Mesenteric fat pad (tissue), 1 donor: ENCODE results near the gene INPP5J. TPM values are rescaled to one million over a fixed set of nuclear protein-coding genes. Genes with fewer than 3 reads are reported as not detected.

Source experiments
- DNase-seq: peaks from one replicate; pipeline ENCODE4 v3.0.0-alpha.2; 2020; ENCODE audit warnings: low spot score
- total RNA-seq: library from RNA; stranded (reverse); fragmentation: NEBNext Ultra II Directional; extraction: Animal tissue kit (Norgen Biotek cat#: 25700); gene quantifications from one replicate; pipeline ENCODE4 v1.2.1, GENCODE V29; 2021
- donor health status: DM: yes; HTN: yes; CAD: no.

Gene INPP5J
- total RNA-seq, 1 donor from 2014 or later: 0.19 TPM

DNA sequence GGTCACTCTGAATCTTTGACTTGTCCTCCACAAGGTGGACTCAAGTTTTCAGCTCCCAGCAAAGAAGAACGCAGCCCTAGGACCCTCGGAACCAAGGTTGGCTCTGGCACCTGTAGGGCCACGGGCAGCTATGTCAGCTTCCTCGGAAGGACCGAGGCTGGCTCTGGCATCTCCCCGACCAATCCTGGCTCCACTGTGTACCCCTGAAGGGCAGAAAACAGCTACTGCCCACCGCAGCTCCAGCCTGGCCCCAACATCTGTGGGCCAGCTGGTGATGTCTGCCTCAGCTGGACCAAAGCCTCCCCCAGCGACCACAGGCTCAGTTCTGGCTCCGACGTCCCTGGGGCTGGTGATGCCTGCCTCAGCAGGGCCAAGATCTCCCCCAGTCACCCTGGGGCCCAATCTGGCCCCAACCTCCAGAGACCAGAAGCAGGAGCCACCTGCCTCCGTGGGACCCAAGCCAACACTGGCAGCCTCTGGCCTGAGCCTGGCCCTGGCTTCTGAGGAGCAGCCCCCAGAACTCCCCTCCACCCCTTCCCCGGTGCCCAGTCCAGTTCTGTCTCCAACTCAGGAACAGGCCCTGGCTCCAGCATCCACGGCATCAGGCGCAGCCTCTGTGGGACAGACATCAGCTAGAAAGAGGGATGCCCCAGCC, 2.2 kb downstream of the INPP5J start:
- no peak for DNase-seq

DNA sequence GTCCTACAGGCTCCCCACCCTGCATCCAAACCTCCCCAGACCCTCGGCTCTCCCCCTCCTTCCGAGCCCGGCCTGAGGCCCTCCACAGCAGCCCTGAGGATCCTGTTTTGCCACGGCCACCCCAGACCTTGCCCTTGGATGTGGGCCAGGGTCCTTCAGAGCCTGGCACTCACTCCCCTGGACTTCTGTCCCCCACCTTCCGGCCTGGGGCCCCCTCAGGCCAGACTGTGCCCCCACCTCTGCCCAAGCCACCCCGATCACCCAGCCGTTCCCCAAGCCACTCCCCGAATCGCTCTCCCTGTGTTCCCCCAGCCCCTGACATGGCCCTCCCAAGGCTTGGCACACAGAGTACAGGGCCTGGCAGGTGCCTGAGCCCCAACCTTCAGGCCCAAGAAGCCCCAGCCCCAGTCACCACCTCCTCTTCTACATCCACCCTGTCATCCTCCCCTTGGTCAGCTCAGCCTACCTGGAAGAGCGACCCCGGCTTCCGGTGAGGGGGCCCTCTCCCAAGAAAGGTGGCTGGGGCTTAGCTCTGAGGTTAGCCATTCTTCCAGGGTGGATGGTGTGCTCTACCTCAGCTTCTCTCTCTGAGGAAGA, 2.9 kb downstream of the INPP5J start:
- DNase-seq: no peak

DNA sequence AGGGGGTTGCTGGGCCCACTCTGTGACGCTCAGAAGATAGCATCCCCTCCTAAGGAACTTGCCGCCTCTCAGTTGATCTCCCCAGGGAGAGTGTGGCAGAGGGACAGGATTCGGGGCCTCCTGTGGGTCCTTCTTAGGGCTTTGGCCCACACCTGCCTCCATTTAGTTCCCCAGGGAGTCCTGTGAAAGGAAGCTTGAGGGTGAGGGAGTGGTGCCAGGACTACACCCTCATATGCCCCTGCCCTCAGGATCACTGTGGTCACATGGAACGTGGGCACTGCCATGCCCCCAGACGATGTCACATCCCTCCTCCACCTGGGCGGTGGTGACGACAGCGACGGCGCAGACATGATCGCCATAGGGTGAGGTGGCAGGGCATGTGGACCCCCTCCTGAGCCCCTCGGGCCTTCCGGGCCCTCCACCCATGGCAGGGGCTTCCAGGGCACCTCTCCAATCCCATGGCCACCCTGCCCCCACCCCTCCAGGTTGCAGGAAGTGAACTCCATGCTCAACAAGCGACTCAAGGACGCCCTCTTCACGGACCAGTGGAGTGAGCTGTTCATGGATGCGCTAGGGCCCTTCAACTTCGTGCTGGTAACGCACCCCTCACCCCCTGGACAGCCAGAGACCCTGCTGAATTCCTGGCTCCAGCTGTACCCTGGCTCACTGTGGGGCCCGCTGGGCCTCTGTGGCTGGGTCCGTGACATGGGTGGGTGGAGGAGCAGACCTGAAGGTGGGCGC, 3.5 kb downstream of the INPP5J start:
- no peak for DNase-seq

DNA sequence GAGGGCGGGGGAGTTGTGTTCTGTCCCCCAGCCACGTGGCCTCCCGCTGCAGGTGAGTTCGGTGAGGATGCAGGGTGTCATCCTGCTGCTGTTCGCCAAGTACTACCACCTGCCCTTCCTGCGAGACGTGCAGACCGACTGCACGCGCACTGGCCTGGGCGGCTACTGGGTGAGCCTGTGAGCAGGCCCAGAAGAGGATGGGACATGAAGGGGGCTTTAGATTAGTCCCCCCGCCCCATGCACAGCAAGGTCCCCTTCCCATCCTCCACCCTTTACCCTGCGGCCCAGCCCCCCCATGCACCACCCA, 4.1 kb downstream of the INPP5J start:
- DNase-seq: no peak

DNA sequence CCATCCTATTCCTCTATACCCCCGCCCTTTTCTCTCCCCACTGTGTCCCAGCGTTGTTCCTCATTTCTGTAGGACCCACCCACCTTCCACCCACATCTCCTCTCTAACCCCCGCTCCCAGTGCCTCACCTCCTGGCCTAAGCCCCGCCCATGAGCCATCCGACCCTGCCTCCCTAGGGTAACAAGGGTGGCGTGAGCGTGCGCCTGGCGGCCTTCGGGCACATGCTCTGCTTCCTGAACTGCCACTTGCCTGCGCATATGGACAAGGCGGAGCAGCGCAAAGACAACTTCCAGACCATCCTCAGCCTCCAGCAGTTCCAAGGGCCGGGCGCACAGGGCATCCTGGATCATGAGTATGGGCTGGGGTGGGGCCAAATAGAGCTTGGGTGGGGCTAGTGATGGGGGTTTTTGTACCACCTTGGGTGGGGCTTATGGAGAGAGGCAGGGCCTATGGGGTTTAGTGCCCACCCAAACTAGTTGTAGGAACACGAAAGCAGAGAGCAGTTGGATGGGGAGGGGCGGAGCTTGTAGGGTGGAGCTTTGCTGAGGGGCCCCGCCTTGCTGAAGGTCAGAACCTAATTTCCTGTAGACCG, 4.5 kb downstream of the INPP5J start:
- DNase-seq: no peak

DNA sequence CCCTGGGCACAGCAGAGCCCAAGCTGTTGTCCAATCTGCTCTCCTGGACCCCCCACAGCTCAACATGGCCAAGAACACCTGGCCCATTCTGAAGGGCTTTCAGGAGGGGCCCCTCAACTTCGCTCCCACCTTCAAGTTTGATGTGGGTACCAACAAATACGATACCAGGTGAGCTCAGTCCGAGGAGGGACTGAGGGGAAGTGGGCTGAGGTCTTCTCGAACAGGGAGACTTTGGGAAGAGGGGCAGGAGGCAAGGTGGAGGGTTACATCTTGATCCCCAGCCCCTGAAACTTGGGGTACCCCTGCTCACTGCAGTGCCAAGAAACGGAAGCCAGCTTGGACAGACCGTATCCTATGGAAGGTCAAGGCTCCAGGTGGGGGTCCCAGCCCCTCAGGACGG, 5.4 kb downstream of the INPP5J start:
- DNase-seq: no peak

DNA sequence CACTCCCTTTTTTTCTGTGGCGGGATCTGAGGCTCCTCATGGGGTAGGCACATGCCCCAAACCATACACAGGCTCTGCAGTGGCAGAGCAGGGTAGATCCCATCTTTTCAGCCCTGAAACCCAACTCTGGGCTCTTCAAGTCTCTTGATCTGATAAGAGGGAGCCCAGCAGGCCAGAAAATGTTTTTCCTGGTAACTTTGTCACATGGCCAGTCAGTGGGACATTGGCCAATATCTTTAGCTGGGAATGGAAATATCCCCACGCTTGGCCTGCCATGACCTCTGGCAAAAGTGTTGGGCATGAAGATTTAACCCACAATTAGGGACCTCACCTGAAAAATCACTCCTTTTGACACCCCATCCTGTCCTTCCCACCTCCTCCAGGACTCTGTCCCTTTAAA, 8.1 kb downstream of the INPP5J start:
- DNase-seq: no peak

DNA sequence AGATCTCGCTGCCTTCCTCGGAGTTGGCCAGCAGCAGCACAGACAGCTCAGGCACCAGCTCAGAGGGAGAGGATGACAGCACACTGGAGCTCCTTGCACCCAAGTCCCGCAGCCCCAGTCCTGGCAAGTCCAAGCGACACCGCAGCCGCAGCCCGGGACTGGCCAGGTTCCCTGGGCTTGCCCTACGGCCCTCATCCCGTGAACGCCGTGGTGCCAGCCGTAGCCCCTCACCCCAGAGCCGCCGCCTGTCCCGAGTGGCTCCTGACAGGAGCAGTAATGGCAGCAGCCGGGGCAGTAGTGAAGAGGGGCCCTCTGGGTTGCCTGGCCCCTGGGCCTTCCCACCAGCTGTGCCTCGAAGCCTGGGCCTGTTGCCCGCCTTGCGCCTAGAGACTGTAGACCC, 11.1 kb downstream of the INPP5J start:
- DNase-seq: no peak

DNA sequence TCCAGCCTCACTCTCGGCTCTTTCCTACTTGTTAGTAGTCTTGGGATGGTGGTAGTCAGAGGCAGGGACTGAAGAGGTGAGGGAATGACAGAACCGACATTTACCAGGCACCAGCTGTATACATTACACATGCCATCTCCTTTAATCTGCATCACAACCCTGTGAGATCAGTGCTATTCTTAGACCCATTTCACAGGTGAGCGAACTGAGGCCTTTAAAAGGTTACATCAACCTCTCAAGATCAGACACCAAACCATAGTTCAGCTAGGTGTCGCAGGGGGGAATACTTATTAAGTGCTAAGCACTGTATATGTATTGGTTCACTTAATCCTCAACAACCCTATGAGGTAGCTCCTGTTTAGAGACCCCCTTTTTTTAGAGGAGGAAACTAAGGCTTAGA, 11.9 kb downstream of the INPP5J start:
- DNase-seq: no peak

DNA sequence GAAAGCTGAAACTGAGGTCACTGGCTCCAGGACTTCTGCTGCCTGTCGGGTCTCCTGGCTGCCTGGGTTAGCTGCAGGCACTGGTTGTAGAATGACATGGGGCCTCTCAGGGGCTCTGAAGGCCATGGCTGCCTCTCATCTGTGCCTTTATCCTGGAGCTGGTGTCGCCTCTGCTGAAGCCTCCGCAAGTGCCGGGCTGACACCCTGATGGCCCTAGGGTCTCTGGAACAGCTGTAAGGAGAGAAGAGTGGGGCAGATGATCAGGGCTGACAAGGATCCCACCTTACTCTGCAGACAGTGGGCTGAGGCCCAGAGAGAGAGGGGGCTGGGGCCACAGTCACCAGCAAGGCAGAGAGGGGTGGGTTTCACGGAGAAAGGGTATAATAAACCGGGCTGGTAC, 12.9 kb downstream of the INPP5J start:
- DNase-seq: no peak

DNA sequence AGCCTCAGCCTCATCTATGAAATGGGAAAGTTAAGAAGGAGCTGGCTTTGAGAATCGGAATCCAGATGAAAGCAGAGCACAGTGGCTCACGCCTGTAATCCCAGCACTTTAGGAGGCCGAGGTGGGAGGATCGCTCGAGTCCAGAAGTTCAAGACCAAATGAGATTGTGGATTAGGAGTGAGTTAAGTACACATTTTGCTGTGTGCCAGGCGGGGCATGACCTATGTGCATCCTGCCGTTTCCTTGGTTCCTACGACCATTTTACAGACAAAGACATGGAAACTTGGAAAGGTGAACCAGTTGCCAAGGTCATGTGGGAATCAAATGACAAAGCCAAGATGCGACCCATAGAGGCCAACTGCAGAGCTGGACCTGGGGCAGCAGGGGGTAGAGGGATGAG, 13.4 kb downstream of the INPP5J start:
- no peak for DNase-seq

DNA sequence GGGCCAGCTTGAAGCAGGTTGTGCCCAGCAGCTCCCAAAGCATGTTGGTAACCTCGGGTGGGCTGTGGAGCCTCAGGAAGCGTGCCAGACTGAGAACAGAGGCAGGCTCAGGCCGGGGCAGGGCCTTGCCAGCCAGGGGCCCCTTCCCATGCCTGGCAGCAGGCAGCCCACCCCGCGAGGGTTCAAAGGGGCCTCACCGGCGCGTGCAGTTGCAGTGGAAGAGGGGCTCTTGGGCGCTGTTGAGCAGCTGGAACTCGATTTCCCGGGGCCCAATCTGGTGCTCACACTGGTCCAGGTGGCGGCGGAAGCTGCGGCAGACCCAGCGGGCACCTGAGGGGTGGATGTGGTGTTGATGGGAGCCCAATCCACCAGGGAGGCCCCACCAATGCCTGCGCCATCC, 13.9 kb downstream of the INPP5J start:
- DNase-seq: peak; percentile 87

DNA sequence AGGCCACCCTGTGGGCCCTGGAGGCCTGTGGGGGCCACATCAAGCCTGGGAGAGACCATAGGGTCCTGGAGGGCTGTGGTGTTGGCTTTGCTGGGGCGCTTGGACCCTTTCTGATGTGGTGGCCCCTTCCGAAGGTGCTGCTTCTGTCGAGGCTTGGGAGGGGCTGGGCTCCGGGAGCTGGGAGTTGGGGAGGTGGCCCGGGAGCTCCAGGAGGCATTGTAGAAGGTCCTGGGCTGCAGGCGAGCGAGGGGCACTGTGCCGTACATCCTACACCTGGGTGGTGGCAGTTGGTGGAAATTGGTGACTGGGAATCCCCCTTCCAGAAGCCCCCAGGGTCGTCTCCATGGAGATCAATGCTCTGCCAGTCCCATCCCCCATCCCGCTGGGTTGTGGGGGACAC, 15.0 kb downstream of the INPP5J start:
- peak; percentile 79 for DNase-seq

DNA sequence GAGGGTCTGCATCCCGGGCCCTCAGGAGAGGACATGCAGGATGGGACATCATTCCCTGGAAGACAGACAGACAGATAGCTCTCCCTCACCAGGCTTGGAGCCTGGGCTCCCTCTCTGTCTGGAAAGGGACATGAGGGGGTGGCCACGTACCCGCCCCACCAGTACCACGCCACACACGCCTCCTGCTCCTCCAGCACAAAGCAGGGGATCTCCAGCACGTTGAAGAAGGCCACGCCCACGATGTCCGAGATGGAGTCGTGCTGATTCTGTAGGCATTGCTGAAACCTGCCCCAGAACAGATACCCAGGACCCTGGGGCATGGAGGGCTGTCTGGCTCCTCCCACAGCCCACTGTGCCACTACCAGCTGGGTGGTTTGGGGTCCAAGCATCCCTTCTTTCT, 15.4 kb downstream of the INPP5J start:
- DNase-seq: peak; percentile 71

DNA sequence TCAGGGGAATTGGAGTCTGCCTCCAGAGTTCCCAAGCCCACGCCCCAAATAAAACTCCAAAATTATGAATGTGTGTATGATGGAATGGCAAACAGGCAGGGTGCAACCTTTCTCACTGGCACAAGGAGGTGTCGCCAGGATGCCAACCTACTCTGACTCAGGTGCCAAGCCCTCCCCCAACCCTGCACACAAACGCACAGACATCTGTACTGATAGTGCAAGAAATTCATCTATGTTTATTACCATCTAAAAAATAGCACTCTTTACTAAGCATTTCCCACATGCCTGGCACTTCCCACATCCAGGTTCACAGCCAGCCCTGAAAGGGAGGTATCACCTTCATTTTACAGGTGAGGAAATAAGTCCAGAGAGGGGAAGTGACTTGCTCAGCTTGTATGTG, 16.3 kb downstream of the INPP5J start:
- DNase-seq: no peak

DNA sequence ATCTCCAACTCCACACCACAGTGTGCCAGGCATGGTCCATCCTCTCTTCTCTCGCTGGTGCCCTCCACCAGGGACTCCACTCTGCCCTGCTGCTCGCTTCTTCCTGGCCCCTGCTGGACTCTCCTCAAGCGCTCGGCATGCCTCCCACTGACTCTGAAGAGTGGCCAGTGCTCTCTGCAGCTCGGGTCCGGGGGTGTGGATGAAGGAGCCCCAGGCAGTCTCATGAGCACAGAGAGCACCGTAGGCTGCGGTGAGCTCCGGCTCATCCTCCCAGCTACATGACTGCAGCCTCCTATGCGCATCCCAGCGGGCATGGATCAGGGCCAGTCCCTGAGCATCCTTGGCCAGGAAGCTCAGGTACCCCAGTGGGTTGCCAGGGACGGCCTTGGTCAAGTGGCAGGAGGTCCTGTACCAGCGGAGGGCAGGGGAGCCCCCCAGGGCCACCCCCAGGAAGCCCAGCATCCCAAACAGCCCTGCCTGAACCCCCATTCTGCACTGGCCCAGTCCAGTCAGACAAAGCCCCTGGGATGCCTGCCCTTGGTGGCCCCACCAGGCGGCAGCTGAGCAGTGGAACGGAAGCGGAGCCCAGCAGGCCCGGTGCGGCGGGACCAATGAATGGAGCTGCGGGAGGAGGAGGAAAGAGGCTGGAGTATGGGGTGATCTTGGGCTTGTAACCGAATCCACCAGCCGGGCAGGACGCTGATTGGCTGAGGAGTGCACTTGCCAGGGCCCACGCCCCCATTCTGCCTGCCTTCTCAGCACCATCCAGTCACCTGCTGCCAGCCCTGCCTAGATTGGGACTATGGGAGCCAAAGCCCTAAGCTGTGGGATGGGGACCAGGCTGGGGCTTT, 17.3 kb downstream of the INPP5J start, which contains the start of gene PLA2G3:
PLA2G3 (minus strand) TSS at position 643 of the 851 bp plus-strand sequence; CDS start at position 489, 154 bp downstream.
- peak; percentile 62 for DNase-seq

DNA sequence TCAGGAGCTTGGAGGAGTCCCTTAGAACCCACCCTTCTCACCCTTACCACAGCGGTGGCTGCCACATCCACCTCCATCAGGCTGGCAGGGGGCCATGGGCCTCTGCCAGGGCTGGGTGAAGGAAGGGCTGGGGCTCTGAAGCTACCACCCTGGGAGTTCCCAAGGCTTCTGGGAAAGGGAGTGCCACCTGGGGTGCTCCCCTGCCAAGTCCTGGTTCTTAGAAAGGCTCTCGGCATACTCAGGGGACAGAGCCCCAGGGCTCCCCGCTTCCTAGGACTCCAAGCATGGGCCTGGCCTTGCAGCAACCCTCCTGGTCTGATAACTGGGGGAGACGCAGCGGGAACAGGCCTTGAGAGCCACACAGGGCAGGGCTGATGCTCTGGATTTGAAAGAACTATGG, 18.0 kb downstream of the INPP5J start:
- no peak for DNase-seq

DNA sequence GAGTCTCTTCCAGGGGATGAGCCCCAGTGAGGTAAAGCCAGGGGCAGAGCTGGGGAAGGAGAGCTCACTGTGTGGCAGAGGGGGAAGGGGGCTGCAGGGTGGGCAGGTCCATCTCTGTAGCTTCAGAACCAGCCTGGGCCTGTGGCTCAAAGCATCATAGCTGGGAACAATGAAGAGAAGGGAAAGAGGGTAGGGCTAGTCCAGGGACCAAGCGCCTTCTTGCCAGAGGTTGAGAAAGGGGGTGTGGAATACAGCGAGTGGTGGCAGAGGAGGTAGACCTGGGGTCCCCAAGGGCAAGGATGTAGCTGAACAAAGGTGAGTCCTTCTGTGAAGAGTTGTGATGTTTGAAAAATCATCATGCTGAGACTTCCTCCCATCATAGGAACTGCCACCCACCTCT, 18.8 kb downstream of the INPP5J start:
- peak; percentile 41 for DNase-seq

DNA sequence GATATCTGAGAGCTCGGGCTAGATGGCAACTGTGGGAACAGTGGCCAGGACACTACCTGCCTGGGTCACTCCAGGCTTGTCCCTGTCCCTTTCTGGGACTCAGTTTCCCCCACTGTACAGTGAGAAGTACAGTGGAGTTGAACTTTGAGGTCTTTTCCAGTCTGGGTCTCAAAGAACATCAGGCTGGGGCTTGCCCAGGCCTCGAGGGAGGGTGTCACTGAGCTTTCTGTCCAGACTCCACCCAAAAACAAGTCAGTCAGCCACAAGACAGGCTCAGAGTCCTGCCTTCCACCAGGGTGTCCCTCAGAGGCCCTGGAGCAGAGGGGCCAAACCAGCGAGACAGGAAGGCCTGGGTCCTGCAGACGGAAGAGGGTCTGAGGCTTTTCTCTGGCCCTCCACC, 19.5 kb downstream of the INPP5J start:
- peak; percentile 67 for DNase-seq

DNA sequence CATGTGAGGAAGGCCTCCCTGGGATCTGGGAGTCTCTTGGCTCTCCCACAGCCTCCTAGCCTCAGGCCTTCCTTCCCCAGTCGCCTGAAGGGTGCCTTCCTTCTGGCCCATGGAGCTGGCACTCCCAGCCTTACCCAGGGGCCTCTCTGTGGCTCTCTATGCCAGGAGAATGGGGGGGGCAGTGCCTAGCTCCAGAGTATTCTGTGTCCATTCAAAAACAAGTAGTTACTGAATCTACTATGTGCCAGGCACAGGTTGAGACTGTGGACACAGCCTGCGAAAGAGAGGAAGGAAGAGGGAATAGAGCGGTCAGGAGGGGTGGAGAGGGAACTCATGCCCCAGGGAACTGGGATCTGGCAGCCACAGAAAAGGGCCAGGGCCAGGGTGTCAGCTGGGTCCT, 20.3 kb downstream of the INPP5J start:
- DNase-seq: peak; percentile 26

DNA sequence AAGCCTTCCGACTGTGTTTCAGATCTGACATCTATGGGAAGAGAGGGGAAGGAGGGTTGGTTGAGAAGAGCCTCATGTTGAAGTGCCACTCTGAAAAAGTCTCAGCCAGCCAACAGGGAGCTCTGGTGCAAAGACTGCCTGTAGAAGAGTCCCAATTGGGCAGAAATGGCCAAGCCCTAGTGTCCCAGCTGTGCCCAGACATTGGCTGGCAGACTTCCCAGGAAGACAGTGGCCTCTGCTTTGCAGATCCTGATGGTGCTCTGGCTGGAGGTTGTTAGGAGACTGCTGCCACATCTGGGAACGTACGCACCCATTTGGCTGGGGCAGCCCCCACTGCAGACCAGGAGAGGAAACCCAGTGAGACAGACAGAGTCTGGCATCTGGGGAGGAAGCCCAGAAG, 20.8 kb downstream of the INPP5J start:
- peak; percentile 49 for DNase-seq
